HG03139 (cell line): ENCODE data around the gene CHMP2A.

Experiments
- ATAC-seq: cut with Tn5 transposase; IDR thresholded peaks from one replicate; pipeline ENCODE4 v1.9.1; 2021; ENCODE audit not compliant: unreplicated experiment

CHMP2A gene

GRCh38 chr19:58570770-58571574 lies 16.1 kb upstream of the CHMP2A start:
- no peak for ATAC-seq

- ATAC-seq: no peak
Measured at GRCh38 chr19:58569943-58570670, 15.2 kb upstream of the CHMP2A start.

- ATAC-seq: no peak
Measured at GRCh38 chr19:58569191-58569942, 14.5 kb upstream of the CHMP2A start.

GRCh38 chr19:58568453-58569130 lies 13.7 kb upstream of the CHMP2A start:
- ATAC-seq: no peak

- ATAC-seq: no peak
Measured at GRCh38 chr19:58566989-58567388, 12.1 kb upstream of the CHMP2A start.

GRCh38 chr19:58563823-58564222 lies 8.9 kb upstream of the CHMP2A start:
- no peak for ATAC-seq

- ATAC-seq: no peak
Measured at GRCh38 chr19:58563034-58563573, 8.2 kb upstream of the CHMP2A start.

- ATAC-seq: no peak
Measured at GRCh38 chr19:58562122-58563033, 7.5 kb upstream of the CHMP2A start.

- ATAC-seq: no peak
Measured at GRCh38 chr19:58561373-58562121, 6.6 kb upstream of the CHMP2A start.

GRCh38 chr19:58560921-58561320 lies 6.0 kb upstream of the CHMP2A start:
- no peak for ATAC-seq

GRCh38 chr19:58560007-58560887 lies 5.3 kb upstream of the CHMP2A start:
- ATAC-seq: no peak

GRCh38 chr19:58559275-58560006 lies 4.5 kb upstream of the CHMP2A start:
- ATAC-seq: no peak

- peak; percentile 37 for ATAC-seq
Measured at GRCh38 chr19:58558623-58559274, 3.8 kb upstream of the CHMP2A start.

GRCh38 chr19:58558066-58558622 lies 3.2 kb upstream of the CHMP2A start, which contains the start of gene UBE2M:
TSS of gene UBE2M (minus strand) at chr19:58558611. CDS start at chr19:58558381, 230 bp downstream.
- no peak for ATAC-seq

GRCh38 chr19:58557221-58558065 lies 2.5 kb upstream of the CHMP2A start:
- no peak for ATAC-seq
